Stimulated activated CD4-positive, alpha-beta T cell treated with anti-CD3 and anti-CD28 coated beads, Interleukin-12 subunit alpha, Interleukin-12 subunit beta, amount 100 ng/mL, for 48 hours (primary cell): Measurements from ENCODE around the gene MALAT1.
"Not testable (repeated sequence)": the region's sequence is repeated elsewhere in the genome, so short reads cannot be mapped to it uniquely, and the experiment has no call there.

Experiments
- DNase-seq, 3 donors: peaks; one replicate each; pipeline ENCODE4 v3.0.0-alpha.2; 2020; ENCODE audit warnings: low read depth in 2 of 3, low spot score in 1 of 3

MALAT1 gene

DNA sequence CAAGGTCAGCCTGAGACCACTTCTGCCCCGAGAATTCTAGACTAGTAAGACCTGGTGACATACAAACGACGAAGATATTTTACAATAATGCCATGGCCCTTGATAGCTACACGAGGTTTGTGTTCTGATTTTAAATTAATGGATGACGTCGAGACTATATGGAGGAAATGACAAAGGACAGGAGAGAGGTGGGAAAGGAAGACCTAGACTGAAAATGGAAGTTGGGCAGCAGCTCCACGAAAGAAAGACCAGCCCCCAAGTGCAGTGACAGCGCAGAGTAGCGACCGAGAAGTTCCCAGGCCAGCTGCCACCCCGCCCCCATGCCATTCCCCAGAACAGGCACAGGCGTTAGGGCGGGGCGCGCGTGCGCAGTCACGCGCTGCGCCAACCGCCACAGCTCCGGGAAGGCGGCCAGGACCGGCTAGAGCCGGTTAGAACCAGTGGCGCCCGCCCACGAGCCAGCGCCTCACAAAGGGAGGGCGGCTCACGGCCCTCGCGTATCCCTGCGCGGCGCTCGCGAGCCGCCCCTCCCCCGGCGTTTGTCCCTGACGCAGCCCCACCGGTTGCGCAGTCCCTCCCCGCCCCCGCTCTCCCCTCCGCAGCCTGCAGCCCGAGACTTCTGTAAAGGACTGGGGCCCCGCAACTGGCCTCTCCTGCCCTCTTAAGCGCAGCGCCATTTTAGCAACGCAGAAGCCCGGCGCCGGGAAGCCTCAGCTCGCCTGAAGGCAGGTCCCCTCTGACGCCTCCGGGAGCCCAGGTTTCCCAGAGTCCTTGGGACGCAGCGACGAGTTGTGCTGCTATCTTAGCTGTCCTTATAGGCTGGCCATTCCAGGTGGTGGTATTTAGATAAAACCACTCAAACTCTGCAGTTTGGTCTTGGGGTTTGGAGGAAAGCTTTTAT, 1.5 kb upstream of the MALAT1 start:
- peak; percentile 97 to 99 (median 97) for DNase-seq

DNA sequence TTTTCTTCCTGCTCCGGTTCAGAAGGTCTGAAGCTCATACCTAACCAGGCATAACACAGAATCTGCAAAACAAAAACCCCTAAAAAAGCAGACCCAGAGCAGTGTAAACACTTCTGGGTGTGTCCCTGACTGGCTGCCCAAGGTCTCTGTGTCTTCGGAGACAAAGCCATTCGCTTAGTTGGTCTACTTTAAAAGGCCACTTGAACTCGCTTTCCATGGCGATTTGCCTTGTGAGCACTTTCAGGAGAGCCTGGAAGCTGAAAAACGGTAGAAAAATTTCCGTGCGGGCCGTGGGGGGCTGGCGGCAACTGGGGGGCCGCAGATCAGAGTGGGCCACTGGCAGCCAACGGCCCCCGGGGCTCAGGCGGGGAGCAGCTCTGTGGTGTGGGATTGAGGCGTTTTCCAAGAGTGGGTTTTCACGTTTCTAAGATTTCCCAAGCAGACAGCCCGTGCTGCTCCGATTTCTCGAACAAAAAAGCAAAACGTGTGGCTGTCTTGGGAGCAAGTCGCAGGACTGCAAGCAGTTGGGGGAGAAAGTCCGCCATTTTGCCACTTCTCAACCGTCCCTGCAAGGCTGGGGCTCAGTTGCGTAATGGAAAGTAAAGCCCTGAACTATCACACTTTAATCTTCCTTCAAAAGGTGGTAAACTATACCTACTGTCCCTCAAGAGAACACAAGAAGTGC, 661 bp upstream of the MALAT1 start:
- DNase-seq, result peak in 1 of 3 donors; percentile 57

DNA sequence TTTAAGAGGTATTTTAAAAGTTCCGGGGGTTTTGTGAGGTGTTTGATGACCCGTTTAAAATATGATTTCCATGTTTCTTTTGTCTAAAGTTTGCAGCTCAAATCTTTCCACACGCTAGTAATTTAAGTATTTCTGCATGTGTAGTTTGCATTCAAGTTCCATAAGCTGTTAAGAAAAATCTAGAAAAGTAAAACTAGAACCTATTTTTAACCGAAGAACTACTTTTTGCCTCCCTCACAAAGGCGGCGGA, 193 bp upstream of the MALAT1 start:
- no peak for DNase-seq

GRCh38 chr11:65499713-65500386, 1.0 kb downstream of the MALAT1 start:
- DNase-seq, result no peak

DNA sequence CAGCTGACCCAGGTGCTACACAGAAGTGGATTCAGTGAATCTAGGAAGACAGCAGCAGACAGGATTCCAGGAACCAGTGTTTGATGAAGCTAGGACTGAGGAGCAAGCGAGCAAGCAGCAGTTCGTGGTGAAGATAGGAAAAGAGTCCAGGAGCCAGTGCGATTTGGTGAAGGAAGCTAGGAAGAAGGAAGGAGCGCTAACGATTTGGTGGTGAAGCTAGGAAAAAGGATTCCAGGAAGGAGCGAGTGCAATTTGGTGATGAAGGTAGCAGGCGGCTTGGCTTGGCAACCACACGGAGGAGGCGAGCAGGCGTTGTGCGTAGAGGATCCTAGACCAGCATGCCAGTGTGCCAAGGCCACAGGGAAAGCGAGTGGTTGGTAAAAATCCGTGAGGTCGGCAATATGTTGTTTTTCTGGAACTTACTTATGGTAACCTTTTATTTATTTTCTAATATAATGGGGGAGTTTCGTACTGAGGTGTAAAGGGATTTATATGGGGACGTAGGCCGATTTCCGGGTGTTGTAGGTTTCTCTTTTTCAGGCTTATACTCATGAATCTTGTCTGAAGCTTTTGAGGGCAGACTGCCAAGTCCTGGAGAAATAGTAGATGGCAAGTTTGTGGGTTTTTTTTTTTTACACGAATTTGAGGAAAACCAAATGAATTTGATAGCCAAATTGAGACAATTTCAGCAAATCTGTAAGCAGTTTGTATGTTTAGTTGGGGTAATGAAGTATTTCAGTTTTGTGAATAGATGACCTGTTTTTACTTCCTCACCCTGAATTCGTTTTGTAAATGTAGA, 1.7 kb downstream of the MALAT1 start:
- no peak for DNase-seq

DNA sequence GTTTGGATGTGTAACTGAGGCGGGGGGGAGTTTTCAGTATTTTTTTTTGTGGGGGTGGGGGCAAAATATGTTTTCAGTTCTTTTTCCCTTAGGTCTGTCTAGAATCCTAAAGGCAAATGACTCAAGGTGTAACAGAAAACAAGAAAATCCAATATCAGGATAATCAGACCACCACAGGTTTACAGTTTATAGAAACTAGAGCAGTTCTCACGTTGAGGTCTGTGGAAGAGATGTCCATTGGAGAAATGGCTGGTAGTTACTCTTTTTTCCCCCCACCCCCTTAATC, 2.3 kb downstream of the MALAT1 start:
- no peak for DNase-seq

DNA sequence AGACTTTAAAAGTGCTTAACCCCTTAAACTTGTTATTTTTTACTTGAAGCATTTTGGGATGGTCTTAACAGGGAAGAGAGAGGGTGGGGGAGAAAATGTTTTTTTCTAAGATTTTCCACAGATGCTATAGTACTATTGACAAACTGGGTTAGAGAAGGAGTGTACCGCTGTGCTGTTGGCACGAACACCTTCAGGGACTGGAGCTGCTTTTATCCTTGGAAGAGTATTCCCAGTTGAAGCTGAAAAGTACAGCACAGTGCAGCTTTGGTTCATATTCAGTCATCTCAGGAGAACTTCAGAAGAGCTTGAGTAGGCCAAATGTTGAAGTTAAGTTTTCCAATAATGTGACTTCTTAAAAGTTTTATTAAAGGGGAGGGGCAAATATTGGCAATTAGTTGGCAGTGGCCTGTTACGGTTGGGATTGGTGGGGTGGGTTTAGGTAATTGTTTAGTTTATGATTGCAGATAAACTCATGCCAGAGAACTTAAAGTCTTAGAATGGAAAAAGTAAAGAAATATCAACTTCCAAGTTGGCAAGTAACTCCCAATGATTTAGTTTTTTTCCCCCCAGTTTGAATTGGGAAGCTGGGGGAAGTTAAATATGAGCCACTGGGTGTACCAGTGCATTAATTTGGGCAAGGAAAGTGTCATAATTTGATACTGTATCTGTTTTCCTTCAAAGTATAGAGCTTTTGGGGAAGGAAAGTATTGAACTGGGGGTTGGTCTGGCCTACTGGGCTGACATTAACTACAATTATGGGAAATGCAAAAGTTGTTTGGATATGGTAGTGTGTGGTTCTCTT, 2.8 kb downstream of the MALAT1 start:
- no peak for DNase-seq

DNA sequence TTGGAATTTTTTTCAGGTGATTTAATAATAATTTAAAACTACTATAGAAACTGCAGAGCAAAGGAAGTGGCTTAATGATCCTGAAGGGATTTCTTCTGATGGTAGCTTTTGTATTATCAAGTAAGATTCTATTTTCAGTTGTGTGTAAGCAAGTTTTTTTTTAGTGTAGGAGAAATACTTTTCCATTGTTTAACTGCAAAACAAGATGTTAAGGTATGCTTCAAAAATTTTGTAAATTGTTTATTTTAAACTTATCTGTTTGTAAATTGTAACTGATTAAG, 3.4 kb downstream of the MALAT1 start:
- DNase-seq, result no peak

- DNase-seq, result no peak
Observed at GRCh38 chr11:65502555-65503367, 3.9 kb downstream of the MALAT1 start.

DNA sequence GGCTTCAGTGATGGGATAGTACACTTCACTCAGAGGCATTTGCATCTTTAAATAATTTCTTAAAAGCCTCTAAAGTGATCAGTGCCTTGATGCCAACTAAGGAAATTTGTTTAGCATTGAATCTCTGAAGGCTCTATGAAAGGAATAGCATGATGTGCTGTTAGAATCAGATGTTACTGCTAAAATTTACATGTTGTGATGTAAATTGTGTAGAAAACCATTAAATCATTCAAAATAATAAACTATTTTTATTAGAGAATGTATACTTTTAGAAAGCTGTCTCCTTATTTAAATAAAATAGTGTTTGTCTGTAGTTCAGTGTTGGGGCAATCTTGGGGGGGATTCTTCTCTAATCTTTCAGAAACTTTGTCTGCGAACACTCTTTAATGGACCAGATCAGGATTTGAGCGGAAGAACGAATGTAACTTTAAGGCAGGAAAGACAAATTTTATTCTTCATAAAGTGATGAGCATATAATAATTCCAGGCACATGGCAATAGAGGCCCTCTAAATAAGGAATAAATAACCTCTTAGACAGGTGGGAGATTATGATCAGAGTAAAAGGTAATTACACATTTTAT, 4.6 kb downstream of the MALAT1 start:
- no peak for DNase-seq

- DNase-seq, result no peak
Observed at GRCh38 chr11:65503949-65504673, 5.3 kb downstream of the MALAT1 start.

GRCh38 chr11:65504674-65505465, 6.0 kb downstream of the MALAT1 start:
- DNase-seq, result no peak

DNA sequence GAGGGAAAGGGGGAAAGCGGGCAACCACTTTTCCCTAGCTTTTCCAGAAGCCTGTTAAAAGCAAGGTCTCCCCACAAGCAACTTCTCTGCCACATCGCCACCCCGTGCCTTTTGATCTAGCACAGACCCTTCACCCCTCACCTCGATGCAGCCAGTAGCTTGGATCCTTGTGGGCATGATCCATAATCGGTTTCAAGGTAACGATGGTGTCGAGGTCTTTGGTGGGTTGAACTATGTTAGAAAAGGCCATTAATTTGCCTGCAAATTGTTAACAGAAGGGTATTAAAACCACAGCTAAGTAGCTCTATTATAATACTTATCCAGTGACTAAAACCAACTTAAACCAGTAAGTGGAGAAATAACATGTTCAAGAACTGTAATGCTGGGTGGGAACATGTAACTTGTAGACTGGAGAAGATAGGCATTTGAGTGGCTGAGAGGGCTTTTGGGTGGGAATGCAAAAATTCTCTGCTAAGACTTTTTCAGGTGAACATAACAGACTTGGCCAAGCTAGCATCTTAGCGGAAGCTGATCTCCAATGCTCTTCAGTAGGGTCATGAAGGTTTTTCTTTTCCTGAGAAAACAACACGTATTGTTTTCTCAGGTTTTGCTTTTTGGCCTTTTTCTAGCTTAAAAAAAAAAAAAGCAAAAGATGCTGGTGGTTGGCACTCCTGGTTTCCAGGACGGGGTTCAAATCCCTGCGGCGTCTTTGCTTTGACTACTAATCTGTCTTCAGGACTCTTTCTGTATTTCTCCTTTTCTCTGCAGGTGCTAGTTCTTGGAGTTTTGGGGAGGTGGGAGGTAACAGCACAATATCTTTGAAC, 6.8 kb downstream of the MALAT1 start:
- DNase-seq, result no peak

DNA sequence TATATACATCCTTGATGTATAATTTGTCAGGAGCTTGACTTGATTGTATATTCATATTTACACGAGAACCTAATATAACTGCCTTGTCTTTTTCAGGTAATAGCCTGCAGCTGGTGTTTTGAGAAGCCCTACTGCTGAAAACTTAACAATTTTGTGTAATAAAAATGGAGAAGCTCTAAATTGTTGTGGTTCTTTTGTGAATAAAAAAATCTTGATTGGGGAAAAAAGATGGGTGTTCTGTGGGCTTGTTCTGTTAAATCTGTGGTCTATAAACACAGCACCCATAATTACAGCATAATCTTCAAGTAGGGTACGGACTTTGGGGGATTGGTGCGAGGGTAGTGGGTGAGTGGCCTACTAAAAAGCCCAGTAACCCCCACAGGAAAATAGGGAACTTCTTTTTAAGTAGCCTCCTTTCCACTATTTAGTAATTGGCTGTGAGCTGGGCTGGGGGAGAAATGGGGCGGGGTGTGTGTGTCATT, 7.5 kb downstream of the MALAT1 start:
- no peak for DNase-seq

- DNase-seq, result no peak
Observed at GRCh38 chr11:65506772-65507505, 8.1 kb downstream of the MALAT1 start.

- not testable (repeated sequence) for DNase-seq
Observed at GRCh38 chr11:65512311-65512710, 13.5 kb downstream of the MALAT1 start.
